ENCODE results near the gene CFAP97D1. TPM values are rescaled to one million over a fixed set of nuclear protein-coding genes. Genes with fewer than 3 reads are reported as not detected.

Gene CFAP97D1
- total and polyA plus RNA-seq, 10 of the 15 experiments (the other 5 are each of a cell fraction or from before 2014, with no cell fraction given), result 0.13 TPM; not detected in 9

DNA sequence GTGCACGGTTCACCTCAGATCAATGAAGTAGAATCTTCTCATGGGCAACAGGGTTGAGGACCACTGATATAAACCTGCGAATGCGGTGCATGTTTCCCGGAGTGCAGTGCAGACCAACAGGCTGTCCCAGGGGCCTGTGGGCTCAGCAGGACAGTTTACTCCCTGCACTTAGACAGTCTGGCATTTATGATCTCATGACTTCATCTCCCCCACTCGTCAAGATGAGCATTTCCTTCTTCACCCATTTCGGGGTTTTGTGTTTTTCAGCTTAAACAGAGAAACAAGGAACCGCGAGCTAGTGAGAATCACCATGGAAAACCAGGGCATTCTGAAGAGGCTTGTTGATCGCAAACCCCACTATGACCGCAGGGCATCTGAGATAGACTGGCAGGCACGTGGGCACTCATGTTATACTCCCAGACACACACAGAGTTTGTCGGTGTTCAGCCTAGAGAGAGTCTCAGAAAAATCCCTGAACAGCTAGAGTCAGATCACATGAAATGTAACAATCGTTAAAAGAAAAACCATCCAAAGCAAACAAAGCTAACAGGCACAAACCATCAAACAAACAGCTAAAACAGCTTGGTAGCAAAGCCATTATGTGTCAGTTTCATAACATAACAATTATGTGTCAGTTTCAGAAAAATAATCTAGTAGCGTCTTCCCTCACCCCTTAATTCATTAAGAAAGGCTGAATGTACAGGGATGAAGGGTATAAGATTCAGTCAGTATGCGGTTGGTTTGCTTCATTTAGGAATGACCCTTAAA, 2.9 kb downstream of the CFAP97D1 start (continued):
- TF ChIP-seq, protein P1, sequence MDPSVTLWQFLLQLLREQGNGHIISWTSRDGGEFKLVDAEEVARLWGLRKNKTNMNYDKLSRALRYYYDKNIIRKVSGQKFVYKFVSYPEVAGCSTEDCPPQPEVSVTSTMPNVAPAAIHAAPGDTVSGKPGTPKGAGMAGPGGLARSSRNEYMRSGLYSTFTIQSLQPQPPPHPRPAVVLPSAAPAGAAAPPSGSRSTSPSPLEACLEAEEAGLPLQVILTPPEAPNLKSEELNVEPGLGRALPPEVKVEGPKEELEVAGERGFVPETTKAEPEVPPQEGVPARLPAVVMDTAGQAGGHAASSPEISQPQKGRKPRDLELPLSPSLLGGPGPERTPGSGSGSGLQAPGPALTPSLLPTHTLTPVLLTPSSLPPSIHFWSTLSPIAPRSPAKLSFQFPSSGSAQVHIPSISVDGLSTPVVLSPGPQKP (IDR thresholded peaks at IDR 0.05; ENCODE audit: low read depth, low read length), result no peak

- Histone ChIP-seq H3K9me3 (replicated peaks; ENCODE audit: control insufficient read depth, insufficient read depth, low read length) (no peaks in the 10 kb centered on the region), H3K27ac (ENCODE audit: control insufficient read depth, insufficient read depth) (no peak overlapping the region), H3K9ac (ENCODE audit: control insufficient read depth, insufficient read depth, low read length) (no peak overlapping the region), H4K20me1 (ENCODE audit: control insufficient read depth, insufficient read depth) (no peaks in the 10 kb centered on the region), H3K27me3 (replicated peaks in 1 of 2; ENCODE audit: control insufficient read depth in 2 of 2, insufficient read depth in 2 of 2, low read length in 1 of 2) (peaks cover 5 to 12% of the 10 kb centered on the region in 2 experiments; a peak in 2 of 4 replicates), H2AFZ (ENCODE audit: control insufficient read depth, low read depth, low read length) (no peak overlapping the region), H3K36me3 (ENCODE audit: control insufficient read depth in 2 of 2, insufficient read depth in 2 of 2, low read length in 1 of 2) (no peaks in the 10 kb centered on the region), H3K4me2 (ENCODE audit: control insufficient read depth, insufficient read depth) (no peak overlapping the region), H3K4me1 (ENCODE audit: control insufficient read depth, insufficient read depth, low read length) (no peaks in the 10 kb centered on the region), H3K79me2 (ENCODE audit: control insufficient read depth, insufficient read depth, low read length) (no peaks in the 10 kb centered on the region), H3K4me3 (no peak overlapping the region)
- RAD21 ChIA-PET (ENCODE audit: unreplicated experiment), result no interaction called here
- POLR2A ChIA-PET, result no interaction called here
- DNase-seq (ENCODE audit: low read depth, low spot score) (no peak), ATAC-seq (no peak), FAIRE-seq (no peak)
- in situ Hi-C loops (cut with MboI) (no loop called here), intact Hi-C loops (cut with micrococcal nuclease; ENCODE audit: unreplicated experiment) (no loop called here)
- SMC1A ChIA-PET (ENCODE audit: uncharacterized antibody, unreplicated experiment), result interaction anchor here (0.7 kb wide), 1 partner anchor 111 kb away, joined by 3 read pairs; no protein-coding TSS in a partner anchor
- no TSS peak for BruUV-seq (replicated peaks)
- 14% methylated on average over 2 of the region's 2 CpGs for WGBS (ENCODE audit: insufficient coverage, insufficient replicate concordance, low lambda C conversion rate, missing lambda C conversion rate)
- CTCF ChIA-PET, result interaction anchor here (1.6 kb wide), 1 partner anchor 18 kb away, joined by 7 read pairs; no protein-coding TSS in a partner anchor
- TF ChIP-seq, protein P2, sequence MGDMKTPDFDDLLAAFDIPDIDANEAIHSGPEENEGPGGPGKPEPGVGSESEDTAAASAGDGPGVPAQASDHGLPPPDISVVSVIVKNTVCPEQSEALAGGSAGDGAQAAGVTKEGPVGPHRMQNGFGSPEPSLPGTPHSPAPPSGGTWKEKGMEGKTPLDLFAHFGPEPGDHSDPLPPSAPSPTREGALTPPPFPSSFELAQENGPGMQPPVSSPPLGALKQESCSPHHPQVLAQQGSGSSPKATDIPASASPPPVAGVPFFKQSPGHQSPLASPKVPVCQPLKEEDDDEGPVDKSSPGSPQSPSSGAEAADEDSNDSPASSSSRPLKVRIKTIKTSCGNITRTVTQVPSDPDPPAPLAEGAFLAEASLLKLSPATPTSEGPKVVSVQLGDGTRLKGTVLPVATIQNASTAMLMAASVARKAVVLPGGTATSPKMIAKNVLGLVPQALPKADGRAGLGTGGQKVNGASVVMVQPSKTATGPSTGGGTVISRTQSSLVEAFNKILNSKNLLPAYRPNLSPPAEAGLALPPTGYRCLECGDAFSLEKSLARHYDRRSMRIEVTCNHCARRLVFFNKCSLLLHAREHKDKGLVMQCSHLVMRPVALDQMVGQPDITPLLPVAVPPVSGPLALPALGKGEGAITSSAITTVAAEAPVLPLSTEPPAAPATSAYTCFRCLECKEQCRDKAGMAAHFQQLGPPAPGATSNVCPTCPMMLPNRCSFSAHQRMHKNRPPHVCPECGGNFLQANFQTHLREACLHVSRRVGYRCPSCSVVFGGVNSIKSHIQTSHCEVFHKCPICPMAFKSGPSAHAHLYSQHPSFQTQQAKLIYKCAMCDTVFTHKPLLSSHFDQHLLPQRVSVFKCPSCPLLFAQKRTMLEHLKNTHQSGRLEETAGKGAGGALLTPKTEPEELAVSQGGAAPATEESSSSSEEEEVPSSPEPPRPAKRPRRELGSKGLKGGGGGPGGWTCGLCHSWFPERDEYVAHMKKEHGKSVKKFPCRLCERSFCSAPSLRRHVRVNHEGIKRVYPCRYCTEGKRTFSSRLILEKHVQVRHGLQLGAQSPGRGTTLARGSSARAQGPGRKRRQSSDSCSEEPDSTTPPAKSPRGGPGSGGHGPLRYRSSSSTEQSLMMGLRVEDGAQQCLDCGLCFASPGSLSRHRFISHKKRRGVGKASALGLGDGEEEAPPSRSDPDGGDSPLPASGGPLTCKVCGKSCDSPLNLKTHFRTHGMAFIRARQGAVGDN (IDR thresholded peaks at IDR 0.05), result no peak
- no peak for TF ChIP-seq BHLHE40 (IDR thresholded peaks at IDR 0.05; ENCODE audit: borderline replicate concordance in 1 of 2, low read depth in 2 of 2, low read length in 1 of 2)
- no peak for TF ChIP-seq STAT3 (IDR thresholded peaks at IDR 0.05; ENCODE audit: low read depth, low read length)
- no peak for TF ChIP-seq POLR2AphosphoS5 (IDR thresholded peaks at IDR 0.05; ENCODE audit: low read length)
- TF ChIP-seq EED (IDR thresholded peaks at IDR 0.05; ENCODE audit: low read depth), result no peak
- TF ChIP-seq, protein P3, sequence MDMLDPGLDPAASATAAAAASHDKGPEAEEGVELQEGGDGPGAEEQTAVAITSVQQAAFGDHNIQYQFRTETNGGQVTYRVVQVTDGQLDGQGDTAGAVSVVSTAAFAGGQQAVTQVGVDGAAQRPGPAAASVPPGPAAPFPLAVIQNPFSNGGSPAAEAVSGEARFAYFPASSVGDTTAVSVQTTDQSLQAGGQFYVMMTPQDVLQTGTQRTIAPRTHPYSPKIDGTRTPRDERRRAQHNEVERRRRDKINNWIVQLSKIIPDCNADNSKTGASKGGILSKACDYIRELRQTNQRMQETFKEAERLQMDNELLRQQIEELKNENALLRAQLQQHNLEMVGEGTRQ (IDR thresholded peaks at IDR 0.05; ENCODE audit: borderline replicate concordance, low read depth, low read length), result no peak
- TF ChIP-seq RBBP5 (conservative IDR thresholded peaks at IDR 0.05), result no peak
- no peak for TF ChIP-seq EP300 (IDR thresholded peaks at IDR 0.05; ENCODE audit: borderline replicate concordance in 1 of 2, control insufficient read depth in 1 of 2, low read depth in 2 of 2, low read length in 2 of 2)
- no peak for TF ChIP-seq KAT2A (conservative IDR thresholded peaks at IDR 0.05; ENCODE audit: control insufficient read depth, low read depth, low read length)
- TF ChIP-seq, protein P4, sequence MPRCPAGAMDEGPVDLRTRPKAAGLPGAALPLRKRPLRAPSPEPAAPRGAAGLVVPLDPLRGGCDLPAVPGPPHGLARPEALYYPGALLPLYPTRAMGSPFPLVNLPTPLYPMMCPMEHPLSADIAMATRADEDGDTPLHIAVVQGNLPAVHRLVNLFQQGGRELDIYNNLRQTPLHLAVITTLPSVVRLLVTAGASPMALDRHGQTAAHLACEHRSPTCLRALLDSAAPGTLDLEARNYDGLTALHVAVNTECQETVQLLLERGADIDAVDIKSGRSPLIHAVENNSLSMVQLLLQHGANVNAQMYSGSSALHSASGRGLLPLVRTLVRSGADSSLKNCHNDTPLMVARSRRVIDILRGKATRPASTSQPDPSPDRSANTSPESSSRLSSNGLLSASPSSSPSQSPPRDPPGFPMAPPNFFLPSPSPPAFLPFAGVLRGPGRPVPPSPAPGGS (IDR thresholded peaks at IDR 0.05; ENCODE audit: borderline replicate concordance, insufficient read depth, low read depth, low read length, poor library complexity, severe bottlenecking), result no peak
- TF ChIP-seq CHD4 (IDR thresholded peaks at IDR 0.05), result no peak
These were observed 3.8 kb downstream of the CFAP97D1 start for GRCh38 chr17:43784068-43784467.

All from GM12878 (cell line).